ENCODE measurements around the gene NEURL2.

GRCh38 chr20:45841407-45842129, 49.4 kb downstream of the NEURL2 start:
- TF ChIP-seq CTCF (IDR thresholded peaks at IDR 0.05; ENCODE audit: low read depth, low read length, missing input control) (no peak), YY1 (IDR thresholded peaks at IDR 0.05) (no peak), EGR1 (IDR thresholded peaks at IDR 0.05; ENCODE audit: low read depth in 2 of 2) (no peak), MAX (IDR thresholded peaks at IDR 0.05) (no peak), SP1 (IDR thresholded peaks at IDR 0.05) (no peak)
